Endodermal cell (in vitro differentiated cells): ENCODE measurements around the gene WIPF1. TPM values are rescaled to one million over a fixed set of nuclear protein-coding genes. Genes with fewer than 3 reads are reported as not detected.

Source experiments
- DNase-seq: peaks from one replicate; pipeline ENCODE4 v3.0.0-alpha.2; 2017
- H3K27ac ChIP-seq: 2 replicates; pipeline ENCODE4 v1.5.1; 2013; ENCODE audit warnings: mild to moderate bottlenecking, low read depth, low read length, moderate library complexity
- H3K27me3 ChIP-seq: 2 replicates; pipeline ENCODE4 v1.6.1; 2013; ENCODE audit warnings: mild to moderate bottlenecking, low read length, moderate library complexity; ENCODE audit not compliant: insufficient read depth, control insufficient read depth, poor library complexity, severe bottlenecking
- H3K36me3 ChIP-seq: 2 replicates; pipeline ENCODE4 v1.7.0; 2013; ENCODE audit warnings: mild to moderate bottlenecking, low read length, moderate library complexity; ENCODE audit not compliant: control insufficient read depth, insufficient read depth
- H3K4me1 ChIP-seq: one replicate; pipeline ENCODE4 v1.7.0; 2013; ENCODE audit warnings: low read length; ENCODE audit not compliant: control insufficient read depth, insufficient read depth
- H3K4me3 ChIP-seq: 2 replicates; pipeline ENCODE4 v1.5.1; 2013; ENCODE audit warnings: mild to moderate bottlenecking, low read length, moderate library complexity
- H3K9ac ChIP-seq: 2 replicates; pipeline ENCODE4 v1.6.1; 2013; ENCODE audit warnings: mild to moderate bottlenecking, low read length, moderate library complexity; ENCODE audit not compliant: poor library complexity, severe bottlenecking; ENCODE audit errors: extremely low read depth
- H3K9me3 ChIP-seq: 2 replicates; pipeline ENCODE4 v1.6.1; 2013; ENCODE audit warnings: mild to moderate bottlenecking, low read length, moderate library complexity; ENCODE audit not compliant: control insufficient read depth
- H3K27ac Mint-ChIP-seq: 2 replicates; pipeline ENCODE4 v1.8.0; 2020; ENCODE audit warnings: mixed read lengths
- H3K27me3 Mint-ChIP-seq: 2 replicates; pipeline ENCODE4 v1.8.0; 2021; ENCODE audit warnings: mild to moderate bottlenecking, mixed read lengths; ENCODE audit not compliant: insufficient read depth
- H3K36me3 Mint-ChIP-seq: 2 replicates; pipeline ENCODE4 v1.8.0; 2020; ENCODE audit warnings: low read depth, mixed read lengths
- H3K4me1 Mint-ChIP-seq: 2 replicates; pipeline ENCODE4 v1.8.0; 2020; ENCODE audit warnings: mixed read lengths
- H3K4me3 Mint-ChIP-seq: 2 replicates; pipeline ENCODE4 v1.8.0; 2020; ENCODE audit warnings: mild to moderate bottlenecking, moderate library complexity, mixed read lengths
- H3K9me3 Mint-ChIP-seq: 2 replicates; pipeline ENCODE4 v1.8.0; 2020; ENCODE audit warnings: mild to moderate bottlenecking, mixed read lengths
- WGBS, 2 experiments: methylation state at CpG; one replicate each; pipeline versions ENCODE4 v1.1.5 to v1.1.7; 2013; ENCODE audit warnings: missing lambda C conversion rate in 2 of 2, mixed read lengths in 1 of 2; ENCODE audit not compliant: insufficient coverage in 1 of 2, insufficient read length in 1 of 2; 5-methylcytosine and 5-hydroxymethylcytosine counted together
- total RNA-seq, 2 donors: library from RNA; stranded (reverse); fragmentation: NEBNext Ultra II Directional in 1 of 2; extraction: Animal tissue kit (Norgen Biotek cat#: 25700) in 1 of 2; gene quantifications; 2 replicates in 1 of 2; 3 replicates in 1 of 2; pipeline ENCODE4 v1.2.1, GENCODE V29; 2021
- TF ChIP-seq, protein P1 (sequence below): fragments of 200-600 bp; sonication (generic); conservative IDR thresholded peaks from 2 replicates; pipeline ENCODE4 v1.5.0; 2021; ENCODE audit warnings: antibody characterized with exemption, mild to moderate bottlenecking

Gene WIPF1
- total RNA-seq, 2 donors from 2014 or later, result 21.5 to 28.5 TPM

DNA sequence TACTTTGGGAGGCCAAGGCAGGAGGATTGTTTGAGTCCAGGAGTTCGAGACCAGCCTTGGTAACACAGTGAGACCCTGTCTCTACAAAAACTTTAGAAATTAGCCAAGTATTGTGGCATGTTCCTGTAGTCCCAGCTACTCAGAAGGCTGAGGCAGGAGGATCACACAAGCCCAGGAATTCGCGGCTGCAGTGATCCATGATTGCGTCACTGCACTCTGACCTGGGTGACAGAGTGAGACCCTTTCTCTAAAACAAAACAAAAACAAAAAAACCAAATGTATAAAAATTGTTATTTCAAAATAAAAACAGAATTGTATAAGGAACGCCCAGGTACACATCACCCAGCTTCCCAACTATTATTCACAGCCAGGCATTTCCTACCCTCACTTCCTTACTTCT, 56.7 kb downstream of the WIPF1 start:
- 88 to 93% methylated on average over 1 to 5 of the region's 5 CpGs for WGBS, 2 experiments
- no peaks in the 10 kb centered on the region for H3K27me3 Mint-ChIP-seq

DNA sequence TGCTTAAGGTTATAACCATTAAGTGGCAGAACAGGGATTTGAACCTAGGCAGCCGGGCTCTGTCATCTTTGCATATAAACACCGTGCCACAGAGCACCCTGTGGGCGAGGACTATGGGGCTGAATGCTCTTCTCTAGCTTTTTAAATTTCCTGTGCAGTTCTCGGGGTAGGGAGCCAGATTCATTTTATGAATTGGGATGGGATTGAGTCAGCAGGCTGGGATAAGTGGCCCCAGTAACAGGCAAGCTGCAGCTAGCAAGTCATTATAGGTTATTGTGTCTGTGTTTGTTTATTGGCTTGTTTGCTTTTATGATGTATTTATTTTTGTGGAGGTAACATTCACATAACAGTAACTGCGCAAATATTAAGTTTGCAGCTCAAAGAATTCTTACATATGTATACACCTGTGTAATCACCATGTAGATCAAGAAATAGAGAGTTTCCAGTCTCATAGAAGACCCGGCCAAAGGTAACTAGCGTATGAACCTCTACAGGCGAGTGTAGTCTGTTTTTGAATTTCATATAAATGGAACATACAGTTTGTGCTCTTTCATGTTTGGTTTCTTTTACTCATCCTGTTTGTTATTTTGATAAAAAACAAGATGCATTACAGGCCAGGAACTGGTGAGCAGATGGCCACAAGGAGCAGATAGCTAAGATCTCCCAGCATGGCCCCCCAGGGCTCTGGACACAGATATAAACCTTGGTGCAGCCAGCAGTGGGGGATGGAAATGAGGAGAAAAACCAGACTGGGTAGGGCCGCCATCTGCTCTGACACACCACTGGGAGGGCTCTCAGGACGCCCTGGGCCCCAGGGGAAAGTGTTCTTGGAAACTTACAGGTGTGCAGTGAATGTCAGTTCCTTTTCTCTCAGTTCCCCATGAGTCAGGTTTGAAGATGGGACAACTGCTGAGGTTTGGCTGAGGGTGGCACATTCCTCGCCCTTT, 61.6 kb downstream of the WIPF1 start:
- Histone ChIP-seq H3K27ac (no peak overlapping the region), H3K4me1 (peaks cover 10% of the 10 kb centered on the region), H3K27me3 (no peaks in the 10 kb centered on the region), H3K9me3 (no peaks in the 10 kb centered on the region), H3K36me3 (no peaks in the 10 kb centered on the region), H3K4me3 (no peak overlapping the region), H3K9ac (no peak overlapping the region)
- no peaks in the 10 kb centered on the region for H3K36me3 Mint-ChIP-seq
- TF ChIP-seq, protein P1, sequence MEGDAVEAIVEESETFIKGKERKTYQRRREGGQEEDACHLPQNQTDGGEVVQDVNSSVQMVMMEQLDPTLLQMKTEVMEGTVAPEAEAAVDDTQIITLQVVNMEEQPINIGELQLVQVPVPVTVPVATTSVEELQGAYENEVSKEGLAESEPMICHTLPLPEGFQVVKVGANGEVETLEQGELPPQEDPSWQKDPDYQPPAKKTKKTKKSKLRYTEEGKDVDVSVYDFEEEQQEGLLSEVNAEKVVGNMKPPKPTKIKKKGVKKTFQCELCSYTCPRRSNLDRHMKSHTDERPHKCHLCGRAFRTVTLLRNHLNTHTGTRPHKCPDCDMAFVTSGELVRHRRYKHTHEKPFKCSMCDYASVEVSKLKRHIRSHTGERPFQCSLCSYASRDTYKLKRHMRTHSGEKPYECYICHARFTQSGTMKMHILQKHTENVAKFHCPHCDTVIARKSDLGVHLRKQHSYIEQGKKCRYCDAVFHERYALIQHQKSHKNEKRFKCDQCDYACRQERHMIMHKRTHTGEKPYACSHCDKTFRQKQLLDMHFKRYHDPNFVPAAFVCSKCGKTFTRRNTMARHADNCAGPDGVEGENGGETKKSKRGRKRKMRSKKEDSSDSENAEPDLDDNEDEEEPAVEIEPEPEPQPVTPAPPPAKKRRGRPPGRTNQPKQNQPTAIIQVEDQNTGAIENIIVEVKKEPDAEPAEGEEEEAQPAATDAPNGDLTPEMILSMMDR, result no peak
- no peak overlapping the region for H3K4me3 Mint-ChIP-seq
- no peak overlapping the region for H3K27ac Mint-ChIP-seq
- H3K9me3 Mint-ChIP-seq, result no peaks in the 10 kb centered on the region
- H3K27me3 Mint-ChIP-seq, result no peaks in the 10 kb centered on the region
- DNase-seq, result no peak
- H3K4me1 Mint-ChIP-seq, result peaks cover 13% of the 10 kb centered on the region
- WGBS, 2 experiments, result 88 to 94% methylated on average over 10 to 11 of the region's 11 CpGs

More for the DNA sequence above, 56.7 kb downstream of the WIPF1 start:
- no peak overlapping the region for H3K9ac ChIP-seq
- no peaks in the 10 kb centered on the region for H3K9me3 Mint-ChIP-seq
- H3K27ac ChIP-seq, result no peak overlapping the region
- H3K27me3 ChIP-seq, result no peaks in the 10 kb centered on the region
- H3K4me1 ChIP-seq, result peaks cover 4% of the 10 kb centered on the region
- H3K4me1 Mint-ChIP-seq, result peaks cover 5% of the 10 kb centered on the region
- H3K4me3 Mint-ChIP-seq, result no peak overlapping the region
- DNase-seq, result no peak
- H3K36me3 Mint-ChIP-seq, result no peaks in the 10 kb centered on the region
- no peak overlapping the region for H3K4me3 ChIP-seq
- TF ChIP-seq, protein P1, result no peak
- no peaks in the 10 kb centered on the region for H3K9me3 ChIP-seq
- H3K27ac Mint-ChIP-seq, result no peak overlapping the region
- no peaks in the 10 kb centered on the region for H3K36me3 ChIP-seq

DNA sequence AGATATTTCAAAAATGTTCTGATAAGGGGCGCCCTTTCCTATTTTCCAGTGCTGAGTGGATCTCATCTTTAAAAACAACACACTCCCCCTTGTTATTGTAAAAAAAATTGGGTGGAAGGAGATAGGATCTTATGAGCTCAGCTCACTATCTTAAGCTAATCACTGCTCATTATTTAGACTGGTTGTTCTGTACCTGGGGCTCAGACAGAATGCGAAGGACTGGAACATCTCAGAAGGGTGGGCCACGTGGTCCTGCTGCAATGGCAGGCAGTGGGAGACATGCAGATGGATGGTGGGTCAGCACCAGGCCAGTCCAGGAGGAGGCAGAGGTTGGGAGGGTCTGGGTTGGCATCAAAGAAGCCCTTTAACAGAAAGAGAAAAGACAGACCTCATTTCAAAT, 62.5 kb downstream of the WIPF1 start:
- Mint-ChIP-seq H3K4me3 (no peak overlapping the region), H3K9me3 (no peaks in the 10 kb centered on the region), H3K27ac (no peak overlapping the region), H3K4me1 (peaks cover 13% of the 10 kb centered on the region), H3K27me3 (no peaks in the 10 kb centered on the region), H3K36me3 (no peaks in the 10 kb centered on the region)
- no peak for DNase-seq
- TF ChIP-seq, protein P1, result no peak
- Histone ChIP-seq H3K9ac (no peak overlapping the region), H3K4me1 (peaks cover 10% of the 10 kb centered on the region), H3K9me3 (no peaks in the 10 kb centered on the region), H3K4me3 (no peak overlapping the region), H3K36me3 (no peaks in the 10 kb centered on the region), H3K27ac (no peak overlapping the region), H3K27me3 (no peaks in the 10 kb centered on the region)
- 88 to 90% methylated on average over 2 of the region's 3 CpGs for WGBS, 2 experiments
